ENCODE measurements around the gene TOP3A. TPM values are rescaled to one million over a fixed set of nuclear protein-coding genes. Genes with fewer than 3 reads are reported as not detected.

TOP3A gene
- total RNA-seq, 2 donors from 2014 or later, result 60.4 to 67.4 TPM

GRCh38 chr17:18229254-18229653 lies 85.5 kb downstream of the TOP3A start:
- Histone ChIP-seq H3K27ac (ENCODE audit: low read depth, low read length) (peak overlapping the region; percentile 29), H3K4me1 (ENCODE audit: control insufficient read depth, insufficient read depth, low read length) (peaks cover 5% of the 10 kb centered on the region), H3K36me3 (ENCODE audit: control insufficient read depth, insufficient read depth, low read length) (peaks cover 20% of the 10 kb centered on the region), H3K9ac (ENCODE audit: extremely low read depth, low read length, poor library complexity, severe bottlenecking) (no peak overlapping the region), H3K9me3 (ENCODE audit: control insufficient read depth, low read length) (no peaks in the 10 kb centered on the region), H3K4me3 (ENCODE audit: low read length) (no peak overlapping the region), H3K27me3 (ENCODE audit: control insufficient read depth, insufficient read depth, low read length, poor library complexity, severe bottlenecking) (no peaks in the 10 kb centered on the region)
- H3K36me3 Mint-ChIP-seq (ENCODE audit: low read depth), result peaks cover 4% of the 10 kb centered on the region
- DNase-seq, result no peak
- peaks cover 18% of the 10 kb centered on the region for H3K4me1 Mint-ChIP-seq
- no peak for TF ChIP-seq CTCF (conservative IDR thresholded peaks at IDR 0.05)
- no peak overlapping the region for H3K27ac Mint-ChIP-seq
- 99 to 100% methylated on average over 1 to 3 of the region's 4 CpGs for WGBS, 2 experiments (ENCODE audit: insufficient coverage in 1 of 2, insufficient read length in 1 of 2)
- H3K4me3 Mint-ChIP-seq, result no peak overlapping the region
- H3K27me3 Mint-ChIP-seq (ENCODE audit: insufficient read depth), result no peaks in the 10 kb centered on the region
- H3K9me3 Mint-ChIP-seq, result no peaks in the 10 kb centered on the region

- H3K27ac ChIP-seq (ENCODE audit: low read depth, low read length), result no peak overlapping the region
- H3K9me3 ChIP-seq (ENCODE audit: control insufficient read depth, low read length), result no peaks in the 10 kb centered on the region
- peaks cover 19% of the 10 kb centered on the region for H3K36me3 ChIP-seq (ENCODE audit: control insufficient read depth, insufficient read depth, low read length)
- H3K4me1 ChIP-seq (ENCODE audit: control insufficient read depth, insufficient read depth, low read length), result peaks cover 5% of the 10 kb centered on the region
- TF ChIP-seq CTCF (conservative IDR thresholded peaks at IDR 0.05), result no peak
- peaks cover 22% of the 10 kb centered on the region for H3K4me1 Mint-ChIP-seq
- DNase-seq, result no peak
- WGBS, 2 experiments (ENCODE audit: insufficient coverage in 1 of 2, insufficient read length in 1 of 2), result 93 to 95% methylated on average over 10 of the region's 10 CpGs
- H3K9me3 Mint-ChIP-seq, result no peaks in the 10 kb centered on the region
- H3K9ac ChIP-seq (ENCODE audit: extremely low read depth, low read length, poor library complexity, severe bottlenecking), result no peak overlapping the region
- no peaks in the 10 kb centered on the region for H3K27me3 Mint-ChIP-seq (ENCODE audit: insufficient read depth)
- H3K27ac Mint-ChIP-seq, result peak overlapping the region; percentile 77
- peaks cover 2% of the 10 kb centered on the region for H3K36me3 Mint-ChIP-seq (ENCODE audit: low read depth)
- H3K4me3 Mint-ChIP-seq, result no peak overlapping the region
- no peak overlapping the region for H3K4me3 ChIP-seq (ENCODE audit: low read length)
- no peaks in the 10 kb centered on the region for H3K27me3 ChIP-seq (ENCODE audit: control insufficient read depth, insufficient read depth, low read length, poor library complexity, severe bottlenecking)
Measured at GRCh38 chr17:18228176-18228682, 86.6 kb downstream of the TOP3A start.

GRCh38 chr17:18227635-18228034 lies 87.2 kb downstream of the TOP3A start:
- Mint-ChIP-seq H3K27ac (peak overlapping the region; percentile 77), H3K4me3 (no peak overlapping the region), H3K4me1 (peaks cover 22% of the 10 kb centered on the region), H3K36me3 (ENCODE audit: low read depth) (peaks cover 2% of the 10 kb centered on the region), H3K9me3 (no peaks in the 10 kb centered on the region), H3K27me3 (ENCODE audit: insufficient read depth) (no peaks in the 10 kb centered on the region)
- peaks cover 13% of the 10 kb centered on the region for H3K36me3 ChIP-seq (ENCODE audit: control insufficient read depth, insufficient read depth, low read length)
- TF ChIP-seq CTCF (conservative IDR thresholded peaks at IDR 0.05), result no peak
- 95 to 100% methylated on average over 2 to 5 of the region's 5 CpGs for WGBS, 2 experiments (ENCODE audit: insufficient coverage in 1 of 2, insufficient read length in 1 of 2)
- peaks cover 5% of the 10 kb centered on the region for H3K4me1 ChIP-seq (ENCODE audit: control insufficient read depth, insufficient read depth, low read length)
- no peak for DNase-seq
- no peak overlapping the region for H3K9ac ChIP-seq (ENCODE audit: extremely low read depth, low read length, poor library complexity, severe bottlenecking)
- H3K27ac ChIP-seq (ENCODE audit: low read depth, low read length), result no peak overlapping the region
- no peaks in the 10 kb centered on the region for H3K27me3 ChIP-seq (ENCODE audit: control insufficient read depth, insufficient read depth, low read length, poor library complexity, severe bottlenecking)
- no peaks in the 10 kb centered on the region for H3K9me3 ChIP-seq (ENCODE audit: control insufficient read depth, low read length)
- H3K4me3 ChIP-seq (ENCODE audit: low read length), result no peak overlapping the region

Measured in endodermal cell (in vitro differentiated cells).